Sigmoid colon (tissue), 7 donors: ENCODE measurements around the gene PSEN1. TPM values are rescaled to one million over a fixed set of nuclear protein-coding genes. Genes with fewer than 3 reads are reported as not detected.

Source experiments
- DNase-seq: peaks from one replicate; pipeline ENCODE4 v3.0.0-alpha.2; 2019
- H3K27ac ChIP-seq, 4 donors: fragments of 200-600 bp; sonication (generic); one replicate each; pipeline ENCODE4 v1.5.1; 2016 to 2019; ENCODE audit warnings: mild to moderate bottlenecking in 1 of 4
- H3K27me3 ChIP-seq, 3 donors: fragments of 200-600 bp; sonication (generic); one replicate each; pipeline ENCODE4 v1.5.1; 2019; ENCODE audit warnings: mild to moderate bottlenecking in 1 of 3
- H3K36me3 ChIP-seq, 4 donors: fragments of 200-600 bp; sonication (generic); one replicate each; pipeline ENCODE4 v1.5.1; 2016 to 2019
- H3K4me1 ChIP-seq, 4 donors: fragments of 200-600 bp; sonication (generic); one replicate each; pipeline ENCODE4 v1.5.1; 2017 to 2019
- H3K4me3 ChIP-seq, 4 donors: fragments of 200-600 bp; sonication (generic); one replicate each; pipeline ENCODE4 v1.5.1; 2017 to 2019; ENCODE audit warnings: mild to moderate bottlenecking in 2 of 4, moderate library complexity in 1 of 4
- H3K9me3 ChIP-seq, 4 donors: fragments of 200-600 bp in 3 of 4; sonication (generic) in 3 of 4; one replicate each; pipeline versions ENCODE4 v1.5.1 to v1.6.1; 2013 to 2019
- CTCF ChIP-seq, 4 experiments: fragments of 450-650 bp in 3 of 4; fragments of 200-600 bp in 1 of 4; IDR thresholded peaks; one replicate each; pipeline ENCODE4 v1.5.1; 2016 to 2019; ENCODE audit warnings: antibody characterized with exemption in 4 of 4, mild to moderate bottlenecking in 3 of 4, moderate library complexity in 2 of 4
- EP300 ChIP-seq, 4 donors: sonication (generic); formaldehyde crosslinking; IDR thresholded peaks; one replicate each; pipeline ENCODE4 v1.6.1; 2017; ENCODE audit warnings: antibody characterized with exemption in 4 of 4
- POLR2A ChIP-seq, 2 donors: fragments of 450-650 bp; IDR thresholded peaks; one replicate each; pipeline ENCODE4 v1.6.1; 2016; ENCODE audit warnings: antibody characterized with exemption in 2 of 2, mild to moderate bottlenecking in 2 of 2, moderate library complexity in 2 of 2
- POLR2AphosphoS5 ChIP-seq, 4 donors: sonication (generic); formaldehyde crosslinking; IDR thresholded peaks; one replicate each; pipeline ENCODE4 v1.6.1; 2017; ENCODE audit warnings: antibody characterized with exemption in 4 of 4
- WGBS, 2 donors: extraction: QIAGEN DNeasy Blood & Tissue Kit; methylation state at CpG; one replicate each; pipeline ENCODE4 v1.1.7; 2013; 5-methylcytosine and 5-hydroxymethylcytosine counted together
- intact Hi-C: fragments of 100-400 bp; cut with DNase I; formaldehyde crosslinking; loops from one replicate; pipeline ENCODE4 v1.15.1; 2023
- polyA plus RNA-seq, 3 donors: library from polyadenylated mRNA; stranded (reverse); fragments of 200-250 nt; gene quantifications; one replicate each; pipeline ENCODE4 v1.2.3, GENCODE V29; 2013
- total RNA-seq, 4 donors: library from RNA; depleted of rRNA; stranded (reverse); fragments of >200 nt; gene quantifications; one replicate each; pipeline ENCODE4 v1.1.0, GENCODE V29; 2016
- donor health status: healthy with polysubstance abuse.
- donor health status: Bipolar disorder and iron deficiency.
- donor health status: healthy.

Gene PSEN1
- total and polyA plus RNA-seq, 7 donors: 11.4 to 53.5 (median 46.0) TPM

DNA sequence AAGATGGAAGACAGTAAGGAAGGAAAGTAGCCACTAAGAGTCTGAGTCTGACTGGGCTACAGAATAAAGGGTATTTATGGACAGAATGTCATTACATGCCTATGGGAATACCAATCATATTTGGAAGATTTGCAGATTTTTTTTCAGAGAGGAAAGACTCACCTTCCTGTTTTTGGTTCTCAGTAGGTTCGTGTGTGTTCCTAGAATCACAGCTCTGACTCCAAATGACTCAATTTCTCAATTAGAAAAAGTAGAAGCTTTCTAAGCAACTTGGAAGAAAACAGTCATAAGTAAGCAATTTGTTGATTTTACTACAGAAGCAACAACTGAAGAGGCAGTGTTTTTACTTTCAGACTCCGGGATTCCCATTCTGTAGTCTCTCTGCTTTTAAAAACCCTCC, 85.6 kb downstream of the PSEN1 start:
- WGBS, 2 donors: 76 to 81% methylated on average over 2 of the region's 2 CpGs

DNA sequence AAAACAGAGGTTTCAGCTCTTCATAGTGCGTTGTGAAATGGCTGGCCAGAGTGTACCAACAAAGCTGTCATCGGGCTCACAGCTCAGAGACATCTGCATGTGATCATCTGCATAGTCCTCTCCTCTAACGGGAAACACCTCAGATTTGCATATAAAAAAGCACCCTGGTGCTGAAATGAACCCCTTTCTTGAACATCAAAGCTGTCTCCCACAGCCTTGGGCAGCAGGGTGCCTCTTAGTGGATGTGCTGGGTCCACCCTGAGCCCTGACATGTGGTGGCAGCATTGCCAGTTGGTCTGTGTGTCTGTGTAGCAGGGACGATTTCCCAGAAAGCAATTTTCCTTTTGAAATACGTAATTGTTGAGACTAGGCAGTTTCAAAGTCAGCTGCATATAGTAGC, 86.7 kb downstream of the PSEN1 start:
- peaks cover 0 to 24% (median 19%) of the 10 kb centered on the region in 4 donors for H3K4me1 ChIP-seq
- H3K27ac ChIP-seq: peak overlapping the region; percentile 37 to 67 (median 56)
- peaks cover 0 to 27% (median 11%) of the 10 kb centered on the region in 4 donors for H3K36me3 ChIP-seq
- no peaks in the 10 kb centered on the region for H3K9me3 ChIP-seq
- DNase-seq: no peak
- H3K27me3 ChIP-seq: no peaks in the 10 kb centered on the region
- WGBS, 2 donors: 67 to 80% methylated on average over 5 of the region's 5 CpGs
- H3K4me3 ChIP-seq: no peak overlapping the region
- TF ChIP-seq POLR2AphosphoS5 (IDR thresholded peaks at IDR 0.05) (peak in 2 of 4 donors; percentile 32 to 35), POLR2A (IDR thresholded peaks at IDR 0.05) (no peak)
- intact Hi-C loops: loop anchor here (5.0 kb wide), 1 partner anchor 234 kb away; the partner anchor contains the start of gene NUMB

More for the DNA sequence above, 85.6 kb downstream of the PSEN1 start:
- DNase-seq: no peak
- intact Hi-C loops: loop anchor here (5.0 kb wide), 1 partner anchor 235 kb away; the partner anchor contains the start of gene NUMB
- no peaks in the 10 kb centered on the region for H3K27me3 ChIP-seq
- no peaks in the 10 kb centered on the region for H3K9me3 ChIP-seq
- H3K27ac ChIP-seq: peak overlapping the region in 2 of 4 donors; percentile 53 to 67
- peaks cover 0 to 38% (median 15%) of the 10 kb centered on the region in 4 donors for H3K36me3 ChIP-seq
- peaks cover 0 to 21% (median 16%) of the 10 kb centered on the region in 4 donors for H3K4me1 ChIP-seq
- H3K4me3 ChIP-seq: no peak overlapping the region
- no peak for TF ChIP-seq EP300 (IDR thresholded peaks at IDR 0.05)
- no peak for TF ChIP-seq CTCF (IDR thresholded peaks at IDR 0.05)
- no peak for TF ChIP-seq POLR2AphosphoS5 (IDR thresholded peaks at IDR 0.05)
- no peak for TF ChIP-seq POLR2A (IDR thresholded peaks at IDR 0.05)

DNA sequence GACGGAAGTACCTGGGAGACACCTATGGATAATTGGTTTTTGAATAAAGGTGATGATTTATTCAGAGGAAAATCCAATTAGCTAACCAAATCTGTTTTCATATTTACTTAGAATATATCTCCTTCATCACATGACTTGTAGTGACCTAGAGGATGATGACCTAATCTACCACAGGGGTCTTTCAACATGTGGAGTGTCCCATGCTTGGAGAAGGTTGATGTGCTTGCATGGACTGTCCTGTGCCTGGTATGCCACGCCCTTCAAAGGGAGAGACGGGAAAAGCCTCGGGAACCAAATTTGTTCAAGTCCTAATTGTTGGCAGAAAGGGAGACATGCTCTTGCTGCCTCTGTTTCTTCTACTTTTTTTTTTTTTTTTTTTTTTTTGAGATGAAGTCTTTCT, 89.2 kb downstream of the PSEN1 start:
- H3K9me3 ChIP-seq: no peaks in the 10 kb centered on the region
- no peak overlapping the region for H3K27ac ChIP-seq
- WGBS, 2 donors: 91 to 94% methylated on average over 4 of the region's 4 CpGs
- TF ChIP-seq CTCF (IDR thresholded peaks at IDR 0.05) (no peak), EP300 (IDR thresholded peaks at IDR 0.05) (no peak), POLR2AphosphoS5 (IDR thresholded peaks at IDR 0.05) (no peak), POLR2A (IDR thresholded peaks at IDR 0.05) (no peak)
- intact Hi-C loops: no loop called here
- H3K27me3 ChIP-seq: no peaks in the 10 kb centered on the region
- H3K4me1 ChIP-seq: peaks cover 0 to 35% (median 31%) of the 10 kb centered on the region in 4 donors
- H3K36me3 ChIP-seq: peaks cover 0 to 3% (median 0%) of the 10 kb centered on the region in 4 donors
- DNase-seq: no peak
- H3K4me3 ChIP-seq: no peak overlapping the region

- H3K36me3 ChIP-seq: no peaks in the 10 kb centered on the region
- peak overlapping the region; percentile 9 to 61 (median 51) for H3K27ac ChIP-seq
- TF ChIP-seq CTCF (IDR thresholded peaks at IDR 0.05) (no peak), EP300 (IDR thresholded peaks at IDR 0.05) (no peak), POLR2A (IDR thresholded peaks at IDR 0.05) (no peak), POLR2AphosphoS5 (IDR thresholded peaks at IDR 0.05) (no peak)
- H3K9me3 ChIP-seq: no peaks in the 10 kb centered on the region
- intact Hi-C loops: no loop called here
- no peaks in the 10 kb centered on the region for H3K27me3 ChIP-seq
- H3K4me1 ChIP-seq: peaks cover 0 to 28% (median 26%) of the 10 kb centered on the region in 4 donors
- DNase-seq: peak; percentile 83
- WGBS, 2 donors: 66 to 76% methylated on average over 25 of the region's 25 CpGs
- H3K4me3 ChIP-seq: no peak overlapping the region
Measured at GRCh38 chr14:73227812-73228781, 91.8 kb downstream of the PSEN1 start.

- Histone ChIP-seq H3K4me3 (no peak overlapping the region), H3K27me3 (no peaks in the 10 kb centered on the region), H3K27ac (no peak overlapping the region), H3K4me1 (peaks cover 0 to 18% (median 14%) of the 10 kb centered on the region in 4 donors), H3K36me3 (no peaks in the 10 kb centered on the region), H3K9me3 (no peaks in the 10 kb centered on the region)
- WGBS, 2 donors: 94 to 95% methylated on average over 6 of the region's 6 CpGs
- no peak for DNase-seq
- TF ChIP-seq CTCF (IDR thresholded peaks at IDR 0.05) (no peak), POLR2AphosphoS5 (IDR thresholded peaks at IDR 0.05) (no peak), POLR2A (IDR thresholded peaks at IDR 0.05) (no peak), EP300 (IDR thresholded peaks at IDR 0.05) (no peak)
- intact Hi-C loops: no loop called here
Measured at GRCh38 chr14:73230051-73230450, 93.7 kb downstream of the PSEN1 start.
